Thymus (tissue), 11 donors: Measurements from ENCODE around the gene DUSP9. TPM values are rescaled to one million over a fixed set of nuclear protein-coding genes. Genes with fewer than 3 reads are reported as not detected.
A peak's percentile ranks its signal among the peaks of the same experiment; 100 is the strongest.

Experiments
- DNase-seq, 9 donors: peaks; one replicate each; pipeline ENCODE4 v3.0.0-alpha.2; 2013; ENCODE audit warnings: low spot score in 9 of 9, low read depth in 6 of 9, missing footprints in 1 of 9
- H3K27ac ChIP-seq, 2 donors: one replicate each; pipeline ENCODE4 v1.5.1; 2013; ENCODE audit warnings: control low read depth in 1 of 2, low read depth in 1 of 2, low read length in 1 of 2, mild to moderate bottlenecking in 1 of 2, moderate library complexity in 1 of 2
- H3K27me3 ChIP-seq, 2 donors: one replicate each; pipeline ENCODE4 v1.5.1; 2013; ENCODE audit warnings: low read length in 1 of 2; ENCODE audit not compliant: control insufficient read depth in 2 of 2, insufficient read depth in 1 of 2
- H3K36me3 ChIP-seq, 2 donors: one replicate each; pipeline ENCODE4 v1.5.1; 2013; ENCODE audit warnings: low read length in 1 of 2, mild to moderate bottlenecking in 1 of 2, moderate library complexity in 1 of 2; ENCODE audit not compliant: control insufficient read depth in 2 of 2, insufficient read depth in 2 of 2
- H3K4me1 ChIP-seq, 2 donors: one replicate each; pipeline ENCODE4 v1.5.1; 2013; ENCODE audit warnings: low read length in 2 of 2; ENCODE audit not compliant: control insufficient read depth in 2 of 2, insufficient read depth in 2 of 2
- H3K4me3 ChIP-seq, 2 donors: one replicate each; pipeline ENCODE4 v1.5.1; 2013; ENCODE audit warnings: low read length in 2 of 2, control low read depth in 1 of 2, mild to moderate bottlenecking in 1 of 2
- H3K9me3 ChIP-seq, 2 donors: one replicate each; pipeline ENCODE4 v1.5.1; 2013; ENCODE audit warnings: low read length in 1 of 2, mild to moderate bottlenecking in 1 of 2; ENCODE audit not compliant: control insufficient read depth in 2 of 2, insufficient read depth in 1 of 2
- WGBS: extraction: QIAGEN DNeasy Blood & Tissue Kit; methylation state at CpG from one replicate; pipeline ENCODE4 v1.1.7; 2013; 5-methylcytosine and 5-hydroxymethylcytosine counted together
- polyA plus RNA-seq: library from polyadenylated mRNA; stranded (reverse); fragments of 200-250 nt; gene quantifications from one replicate; pipeline ENCODE4 v1.2.3, GENCODE V29; 2013
- total RNA-seq: library from RNA; stranded (reverse); fragments of 120-200 nt; gene quantifications from one replicate; pipeline ENCODE4 v1.2.4, GENCODE V29; 2013
- donor health status: healthy.

Gene DUSP9
- total and polyA plus RNA-seq, 2 donors, result 0.07 to 1.7 TPM

GRCh38 chrX:153612413-153612812, 34.6 kb upstream of the DUSP9 start:
- Histone ChIP-seq H3K36me3 (no peaks in the 10 kb centered on the region), H3K27ac (no peak overlapping the region), H3K4me3 (no peak overlapping the region), H3K9me3 (no peaks in the 10 kb centered on the region), H3K4me1 (peaks cover 0 to 8% of the 10 kb centered on the region in 2 donors), H3K27me3 (peaks cover 0 to 44% of the 10 kb centered on the region in 2 donors)
- WGBS, result 94% methylated on average over 10 of the region's 10 CpGs
- DNase-seq, result no peak

GRCh38 chrX:153614818-153615217, 32.2 kb upstream of the DUSP9 start:
- Histone ChIP-seq H3K4me1 (peaks cover 0 to 6% of the 10 kb centered on the region in 2 donors), H3K27ac (no peak overlapping the region), H3K4me3 (no peak overlapping the region), H3K9me3 (no peaks in the 10 kb centered on the region), H3K36me3 (no peaks in the 10 kb centered on the region), H3K27me3 (peaks cover 0 to 45% of the 10 kb centered on the region in 2 donors)
- peak in 1 of 9 donors; percentile 16 for DNase-seq
- WGBS, result 65% methylated on average over 6 of the region's 6 CpGs

GRCh38 chrX:153620576-153620975, 26.4 kb upstream of the DUSP9 start:
- Histone ChIP-seq H3K9me3 (no peaks in the 10 kb centered on the region), H3K4me3 (no peak overlapping the region), H3K27me3 (peaks cover 0 to 22% of the 10 kb centered on the region in 2 donors), H3K4me1 (no peaks in the 10 kb centered on the region), H3K36me3 (no peaks in the 10 kb centered on the region), H3K27ac (no peak overlapping the region)
- 91% methylated on average over 5 of the region's 5 CpGs for WGBS
- DNase-seq, result no peak

DNA sequence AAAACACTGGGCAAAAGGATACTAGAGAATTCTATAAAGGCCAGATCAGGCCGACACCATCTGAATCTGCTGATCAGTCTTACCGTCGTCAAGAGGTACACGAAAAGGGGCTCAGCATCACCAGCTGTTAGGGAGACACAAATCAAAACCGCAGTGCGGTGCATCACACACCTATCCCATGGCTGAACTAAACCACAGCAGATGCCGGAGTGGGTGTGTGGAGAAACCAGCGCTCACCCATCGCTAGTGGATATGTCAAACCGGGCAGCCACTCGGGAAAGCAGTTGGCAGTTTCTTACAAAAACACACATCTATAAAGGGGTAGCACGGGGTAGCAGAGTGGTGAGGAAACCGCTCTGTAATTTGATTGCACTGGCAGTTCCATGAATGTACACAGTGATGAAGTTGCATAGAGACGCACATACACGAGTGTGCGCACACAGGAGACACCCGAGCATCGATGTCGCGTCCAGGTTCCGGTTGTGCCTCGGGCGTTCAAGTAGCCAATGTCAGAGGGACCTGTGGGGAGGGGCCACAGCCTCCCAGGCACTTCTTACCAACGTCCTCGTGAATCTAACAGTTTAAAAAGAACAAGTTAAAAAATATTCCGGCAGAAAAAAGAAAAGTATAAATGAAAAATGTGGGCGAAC, 24.9 kb upstream of the DUSP9 start:
- Histone ChIP-seq H3K4me1 (no peaks in the 10 kb centered on the region), H3K4me3 (no peak overlapping the region), H3K36me3 (no peaks in the 10 kb centered on the region), H3K27ac (no peak overlapping the region), H3K9me3 (no peaks in the 10 kb centered on the region), H3K27me3 (peaks cover 0 to 18% of the 10 kb centered on the region in 2 donors)
- no peak for DNase-seq
- WGBS, result 95% methylated on average over 27 of the region's 27 CpGs

- no peaks in the 10 kb centered on the region for H3K36me3 ChIP-seq
- H3K4me1 ChIP-seq, result no peaks in the 10 kb centered on the region
- no peak overlapping the region for H3K27ac ChIP-seq
- no peak for DNase-seq
- H3K4me3 ChIP-seq, result no peak overlapping the region
- H3K27me3 ChIP-seq, result peaks cover 0 to 16% of the 10 kb centered on the region in 2 donors
- H3K9me3 ChIP-seq, result no peaks in the 10 kb centered on the region
- WGBS, result 92% methylated on average over 17 of the region's 17 CpGs
Observed at GRCh38 chrX:153622661-153623309, 24.2 kb upstream of the DUSP9 start.

DNA sequence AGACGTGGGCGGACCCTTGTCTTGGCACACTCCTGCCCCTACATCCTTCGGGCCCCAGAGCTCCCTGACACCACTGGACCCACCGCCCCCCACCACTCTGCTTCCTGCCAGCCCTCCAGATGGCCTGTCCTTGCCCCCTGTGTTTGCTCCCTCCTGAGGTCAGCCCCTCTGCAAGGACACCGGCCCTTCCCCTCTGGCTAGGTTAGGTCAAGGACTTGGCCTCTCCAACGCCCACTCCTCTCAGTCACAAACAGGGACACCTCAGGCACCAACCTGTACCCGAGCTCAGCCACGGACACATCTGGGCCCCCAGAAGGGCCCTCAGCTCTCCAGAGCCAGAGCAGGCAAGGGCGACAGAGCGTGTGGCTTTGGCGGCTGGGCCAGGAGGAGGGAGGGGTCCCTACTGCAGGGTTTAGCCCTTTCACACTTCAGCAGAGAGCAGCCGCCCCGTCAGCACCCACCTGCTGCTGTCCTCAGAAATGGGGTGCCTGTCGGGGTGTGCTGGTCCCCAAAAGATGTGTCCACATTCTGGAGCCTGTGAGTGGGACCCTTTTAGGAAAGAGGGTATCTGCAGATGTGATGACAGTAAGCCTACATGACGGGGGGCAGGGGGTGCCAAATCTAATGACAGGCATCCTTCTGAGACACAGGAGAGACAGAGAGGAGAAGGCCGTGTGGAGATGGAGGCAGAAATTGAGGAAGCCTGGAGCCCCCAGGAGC, 23.5 kb upstream of the DUSP9 start:
- Histone ChIP-seq H3K4me1 (no peaks in the 10 kb centered on the region), H3K36me3 (no peaks in the 10 kb centered on the region), H3K4me3 (no peak overlapping the region), H3K27ac (no peak overlapping the region), H3K9me3 (no peaks in the 10 kb centered on the region), H3K27me3 (peaks cover 0 to 13% of the 10 kb centered on the region in 2 donors)
- WGBS, result 96% methylated on average over 16 of the region's 16 CpGs
- DNase-seq, result no peak

DNA sequence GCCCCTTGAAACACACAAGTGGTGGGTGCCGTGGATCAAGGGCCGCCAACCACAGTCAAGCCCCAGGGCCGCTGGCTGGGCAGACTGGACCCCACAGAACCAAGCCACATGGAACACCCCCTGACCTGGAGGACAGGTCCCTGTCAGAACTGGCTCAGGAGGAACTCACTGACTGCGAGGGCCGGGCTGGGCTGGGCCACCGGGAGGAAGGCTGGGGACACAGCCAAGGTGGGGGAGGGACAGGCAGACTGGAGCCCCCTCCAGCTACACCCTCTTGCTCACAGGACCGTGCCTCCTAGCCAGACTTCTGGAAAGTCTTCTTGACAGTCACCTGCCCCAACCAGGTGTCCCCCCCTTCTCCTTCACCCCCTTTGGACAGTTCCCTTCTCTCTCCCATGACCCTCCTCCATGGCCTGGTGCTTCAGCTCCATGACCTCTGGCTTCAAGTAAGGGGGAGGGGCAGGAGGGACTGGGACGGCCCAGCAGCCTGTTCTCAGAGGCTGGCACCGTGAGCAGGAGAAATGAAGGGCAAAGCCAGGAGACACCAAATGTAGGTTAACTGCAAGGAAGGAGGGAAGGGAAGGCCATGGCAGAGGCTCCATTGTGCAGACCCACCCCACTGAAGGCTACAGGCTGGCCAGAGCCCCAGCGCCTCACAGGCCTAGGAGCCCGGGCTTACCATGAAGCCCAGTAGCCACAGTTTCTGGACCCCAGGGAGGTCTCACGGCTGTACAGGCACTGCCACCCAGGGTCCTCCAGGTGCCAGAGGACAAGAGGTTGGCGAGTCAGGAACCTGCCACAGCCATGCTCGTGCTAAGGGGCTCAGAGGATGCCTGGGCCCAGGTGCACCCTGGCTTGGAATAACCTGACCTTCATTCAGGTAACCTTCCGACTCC, 22.6 kb upstream of the DUSP9 start:
- 92% methylated on average over 15 of the region's 15 CpGs for WGBS
- no peak for DNase-seq

DNA sequence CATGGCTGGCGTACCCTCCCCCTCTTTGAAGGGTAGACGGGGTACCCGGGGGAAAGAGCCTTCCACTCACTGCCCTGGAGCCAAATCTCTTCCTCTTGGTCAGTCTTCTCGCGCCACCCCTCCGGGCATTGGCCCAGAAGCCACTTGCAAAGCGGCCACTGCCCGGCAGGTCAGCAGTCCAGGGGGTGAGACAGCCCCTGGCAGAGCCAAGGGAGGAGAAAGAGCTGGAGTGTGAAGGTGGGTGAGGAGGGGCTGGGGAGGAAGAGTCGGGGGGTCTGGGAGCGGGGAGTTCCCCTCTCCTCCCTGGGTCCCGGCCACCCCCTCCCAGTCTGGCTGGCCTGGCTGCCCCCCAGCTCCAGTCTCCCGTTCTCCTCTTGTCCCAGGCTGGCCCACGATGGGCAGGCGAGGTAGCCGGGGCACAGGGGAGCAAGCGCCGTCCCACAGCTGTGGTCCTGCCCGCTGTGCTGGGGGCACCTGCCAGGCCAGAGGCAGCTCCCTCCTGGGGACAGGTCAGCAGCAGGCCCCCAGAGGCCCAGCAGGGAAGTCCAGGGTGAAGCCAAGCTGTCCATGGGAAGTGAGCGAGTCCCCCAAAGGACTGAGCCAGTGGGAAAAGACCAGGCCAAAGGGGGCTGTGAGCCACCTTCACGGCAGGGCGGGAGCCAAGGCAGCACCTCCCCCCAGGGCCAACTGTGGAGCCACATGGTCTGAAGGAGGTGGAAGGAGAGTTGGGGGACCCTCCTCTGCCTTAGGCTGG, 21.6 kb upstream of the DUSP9 start:
- Histone ChIP-seq H3K4me1 (no peaks in the 10 kb centered on the region), H3K9me3 (no peaks in the 10 kb centered on the region), H3K36me3 (no peaks in the 10 kb centered on the region), H3K27ac (no peak overlapping the region), H3K4me3 (no peak overlapping the region), H3K27me3 (peaks cover 0 to 12% of the 10 kb centered on the region in 2 donors)
- 98% methylated on average over 20 of the region's 21 CpGs for WGBS
- no peak for DNase-seq

More for the DNA sequence above, 22.6 kb upstream of the DUSP9 start:
- Histone ChIP-seq H3K36me3 (no peaks in the 10 kb centered on the region), H3K27me3 (peaks cover 0 to 12% of the 10 kb centered on the region in 2 donors), H3K27ac (no peak overlapping the region), H3K4me1 (no peaks in the 10 kb centered on the region), H3K9me3 (no peaks in the 10 kb centered on the region), H3K4me3 (no peak overlapping the region)
